D721Med (cell line): ENCODE results near the gene GALR2.

Source experiments
- DNase-seq: peaks from one replicate; pipeline ENCODE4 v3.0.0; 2011; ENCODE audit warnings: low spot score; ENCODE audit not compliant: insufficient read length
- FAIRE-seq: peaks from 2 replicates; lab custom pipeline; 2011; peaks lifted over from hg19 to GRCh38; lab: Jason Lieb, UNC
- CTCF ChIP-seq: IDR thresholded peaks from 2 replicates; pipeline ENCODE4 v1.5.1; 2012; ENCODE audit warnings: mild to moderate bottlenecking, control low read depth; ENCODE audit not compliant: insufficient read depth; ENCODE audit errors: missing control alignments

The GALR2 gene

GRCh38 chr17:76078860-76079534 lies 4.4 kb downstream of the GALR2 start, which contains the start of gene ZACN:
TSS of gene ZACN (plus strand) at chr17:76079182. CDS start at chr17:76079265, 83 bp downstream.
- peak; percentile 36 for DNase-seq
- no peak for TF ChIP-seq CTCF
- no peak for FAIRE-seq

- no peak for TF ChIP-seq CTCF
- DNase-seq: no peak
- FAIRE-seq: no peak
These were observed 5.0 kb downstream of the GALR2 start for GRCh38 chr17:76079535-76079955.

- DNase-seq (no peak), FAIRE-seq (no peak)
- no peak for TF ChIP-seq CTCF
These were observed 5.6 kb downstream of the GALR2 start for GRCh38 chr17:76079956-76080767.

GRCh38 chr17:76080768-76081287 lies 6.2 kb downstream of the GALR2 start:
- no peak for FAIRE-seq
- TF ChIP-seq CTCF: no peak
- DNase-seq: no peak

GRCh38 chr17:76081295-76082210 lies 7.0 kb downstream of the GALR2 start:
- DNase-seq (no peak), FAIRE-seq (no peak)
- no peak for TF ChIP-seq CTCF

GRCh38 chr17:76082326-76083251 lies 8.0 kb downstream of the GALR2 start:
- TF ChIP-seq CTCF: no peak
- DNase-seq (no peak), FAIRE-seq (no peak)
